ENCODE results near the gene RABGAP1L. TPM values are rescaled to one million over a fixed set of nuclear protein-coding genes. Genes with fewer than 3 reads are reported as not detected.

The RABGAP1L gene
- total and polyA plus RNA-seq, 10 of the 15 experiments (the other 5 are each of a cell fraction or from before 2014, with no cell fraction given): 5.8 to 194 (median 113) TPM

DNA sequence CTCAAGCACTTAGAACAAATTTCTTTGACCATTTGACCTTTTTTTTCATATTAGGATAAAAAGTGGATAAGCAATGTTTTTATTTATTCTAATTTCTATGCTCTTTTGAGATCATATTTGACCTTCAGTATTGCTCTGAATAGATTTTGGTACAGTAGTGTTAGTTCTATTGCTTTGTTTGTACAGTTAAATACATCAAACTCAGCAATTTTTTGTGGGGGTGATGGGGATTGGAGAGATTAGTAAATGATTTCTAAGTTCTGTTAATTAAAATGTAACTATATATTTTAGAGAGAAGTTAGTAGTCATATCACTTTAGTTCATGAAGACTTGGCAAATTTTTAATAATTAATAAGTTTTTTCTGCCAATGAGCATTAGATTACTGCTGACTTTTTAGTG is 286.0 kb downstream of the RABGAP1L start (continued):
- TF ChIP-seq, protein P1, sequence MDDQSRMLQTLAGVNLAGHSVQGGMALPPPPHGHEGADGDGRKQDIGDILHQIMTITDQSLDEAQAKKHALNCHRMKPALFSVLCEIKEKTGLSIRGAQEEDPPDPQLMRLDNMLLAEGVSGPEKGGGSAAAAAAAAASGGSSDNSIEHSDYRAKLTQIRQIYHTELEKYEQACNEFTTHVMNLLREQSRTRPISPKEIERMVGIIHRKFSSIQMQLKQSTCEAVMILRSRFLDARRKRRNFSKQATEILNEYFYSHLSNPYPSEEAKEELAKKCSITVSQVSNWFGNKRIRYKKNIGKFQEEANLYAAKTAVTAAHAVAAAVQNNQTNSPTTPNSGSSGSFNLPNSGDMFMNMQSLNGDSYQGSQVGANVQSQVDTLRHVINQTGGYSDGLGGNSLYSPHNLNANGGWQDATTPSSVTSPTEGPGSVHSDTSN (IDR thresholded peaks at IDR 0.05; ENCODE audit: insufficient replicate concordance, low read depth, low read length): no peak
- TF ChIP-seq RFX5 (IDR thresholded peaks at IDR 0.05; ENCODE audit: low read depth, low read length): no peak
- no peak for TF ChIP-seq POLR2AphosphoS5 (IDR thresholded peaks at IDR 0.05; ENCODE audit: low read length)
- TF ChIP-seq, protein P2, sequence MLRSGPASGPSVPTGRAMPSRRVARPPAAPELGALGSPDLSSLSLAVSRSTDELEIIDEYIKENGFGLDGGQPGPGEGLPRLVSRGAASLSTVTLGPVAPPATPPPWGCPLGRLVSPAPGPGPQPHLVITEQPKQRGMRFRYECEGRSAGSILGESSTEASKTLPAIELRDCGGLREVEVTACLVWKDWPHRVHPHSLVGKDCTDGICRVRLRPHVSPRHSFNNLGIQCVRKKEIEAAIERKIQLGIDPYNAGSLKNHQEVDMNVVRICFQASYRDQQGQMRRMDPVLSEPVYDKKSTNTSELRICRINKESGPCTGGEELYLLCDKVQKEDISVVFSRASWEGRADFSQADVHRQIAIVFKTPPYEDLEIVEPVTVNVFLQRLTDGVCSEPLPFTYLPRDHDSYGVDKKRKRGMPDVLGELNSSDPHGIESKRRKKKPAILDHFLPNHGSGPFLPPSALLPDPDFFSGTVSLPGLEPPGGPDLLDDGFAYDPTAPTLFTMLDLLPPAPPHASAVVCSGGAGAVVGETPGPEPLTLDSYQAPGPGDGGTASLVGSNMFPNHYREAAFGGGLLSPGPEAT (IDR thresholded peaks at IDR 0.05; ENCODE audit: low read depth): no peak
- no peak for TF ChIP-seq ZNF384 (IDR thresholded peaks at IDR 0.05; ENCODE audit: borderline replicate concordance, low read depth, low read length)
- no peak for TF ChIP-seq CHD4 (IDR thresholded peaks at IDR 0.05)
- no peak for TF ChIP-seq CBFB (IDR thresholded peaks at IDR 0.05; ENCODE audit: low read depth)

DNA sequence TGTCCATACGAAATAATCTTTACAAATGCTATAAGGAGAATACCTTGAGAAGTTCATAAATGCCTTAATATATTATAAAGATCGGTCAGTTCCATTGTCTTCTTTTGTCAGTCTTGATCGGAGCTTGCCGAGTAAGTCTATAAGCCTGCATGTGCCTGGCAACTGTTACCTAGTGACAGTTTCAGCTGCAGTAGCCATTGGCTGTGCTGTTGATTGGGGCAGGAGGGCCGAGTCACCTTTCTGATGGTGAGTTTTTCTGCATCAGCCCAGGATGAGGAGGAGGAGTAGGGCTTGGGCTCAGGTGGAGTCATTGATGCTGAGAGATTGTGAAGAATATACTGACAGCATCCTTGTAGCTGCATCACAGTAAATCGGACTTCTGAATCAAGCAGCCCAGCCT is 286.5 kb downstream of the RABGAP1L start:
- Histone ChIP-seq H3K27ac (ENCODE audit: control insufficient read depth, insufficient read depth) (no peak overlapping the region), H3K4me3 (no peak overlapping the region), H3K9ac (ENCODE audit: control insufficient read depth, insufficient read depth, low read length) (no peak overlapping the region), H3K36me3 (ENCODE audit: control insufficient read depth in 2 of 2, insufficient read depth in 2 of 2, low read length in 1 of 2) (peaks cover 0 to 4% of the 10 kb centered on the region in 2 experiments; a peak in 1 of 4 replicates), H3K4me2 (ENCODE audit: control insufficient read depth, insufficient read depth) (no peak overlapping the region), H3K4me1 (ENCODE audit: control insufficient read depth, insufficient read depth, low read length) (no peaks in the 10 kb centered on the region), H3K9me3 (replicated peaks; ENCODE audit: control insufficient read depth, insufficient read depth, low read length) (no peaks in the 10 kb centered on the region; the same call in 2 of the 3 replicates), H3K79me2 (ENCODE audit: control insufficient read depth, insufficient read depth, low read length) (no peaks in the 10 kb centered on the region), H2AFZ (ENCODE audit: control insufficient read depth, low read depth, low read length) (no peak overlapping the region), H4K20me1 (ENCODE audit: control insufficient read depth, insufficient read depth) (no peaks in the 10 kb centered on the region), H3K27me3 (replicated peaks in 1 of 2; ENCODE audit: control insufficient read depth in 2 of 2, insufficient read depth in 2 of 2, low read length in 1 of 2) (no peaks in the 10 kb centered on the region)
- in situ Hi-C loops (cut with MboI): no loop called here
- RAD21 ChIA-PET (ENCODE audit: unreplicated experiment): no interaction called here
- intact Hi-C loops (cut with micrococcal nuclease; ENCODE audit: unreplicated experiment): no loop called here
- DNase-seq (ENCODE audit: low read depth, low spot score): no peak
- SMC1A ChIA-PET (ENCODE audit: uncharacterized antibody, unreplicated experiment): no interaction called here
- FAIRE-seq: no peak
- no peak for ATAC-seq
- CTCF ChIA-PET: no interaction called here
- WGBS (ENCODE audit: insufficient coverage, insufficient replicate concordance, low lambda C conversion rate, missing lambda C conversion rate): 98% methylated on average over 6 of the region's 6 CpGs
- POLR2A ChIA-PET: no interaction called here
- no TSS peak for BruUV-seq (replicated peaks)
- TF ChIP-seq CHD2 (IDR thresholded peaks at IDR 0.05; ENCODE audit: borderline replicate concordance, low read depth, low read length) (no peak), ZSCAN29 (IDR thresholded peaks at IDR 0.05) (no peak), JUNB (IDR thresholded peaks at IDR 0.05) (no peak), EZH2 (IDR thresholded peaks at IDR 0.05; ENCODE audit: borderline replicate concordance, control insufficient read depth, low read depth, low read length) (no peak), MEF2B (IDR thresholded peaks at IDR 0.05; ENCODE audit: partially characterized antibody, poor library complexity, severe bottlenecking) (no peak), TARDBP (IDR thresholded peaks at IDR 0.05; ENCODE audit: borderline replicate concordance) (no peak)
- TF ChIP-seq, protein P3, sequence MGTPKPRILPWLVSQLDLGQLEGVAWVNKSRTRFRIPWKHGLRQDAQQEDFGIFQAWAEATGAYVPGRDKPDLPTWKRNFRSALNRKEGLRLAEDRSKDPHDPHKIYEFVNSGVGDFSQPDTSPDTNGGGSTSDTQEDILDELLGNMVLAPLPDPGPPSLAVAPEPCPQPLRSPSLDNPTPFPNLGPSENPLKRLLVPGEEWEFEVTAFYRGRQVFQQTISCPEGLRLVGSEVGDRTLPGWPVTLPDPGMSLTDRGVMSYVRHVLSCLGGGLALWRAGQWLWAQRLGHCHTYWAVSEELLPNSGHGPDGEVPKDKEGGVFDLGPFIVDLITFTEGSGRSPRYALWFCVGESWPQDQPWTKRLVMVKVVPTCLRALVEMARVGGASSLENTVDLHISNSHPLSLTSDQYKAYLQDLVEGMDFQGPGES (IDR thresholded peaks at IDR 0.05): no peak
- TF ChIP-seq, protein P4, sequence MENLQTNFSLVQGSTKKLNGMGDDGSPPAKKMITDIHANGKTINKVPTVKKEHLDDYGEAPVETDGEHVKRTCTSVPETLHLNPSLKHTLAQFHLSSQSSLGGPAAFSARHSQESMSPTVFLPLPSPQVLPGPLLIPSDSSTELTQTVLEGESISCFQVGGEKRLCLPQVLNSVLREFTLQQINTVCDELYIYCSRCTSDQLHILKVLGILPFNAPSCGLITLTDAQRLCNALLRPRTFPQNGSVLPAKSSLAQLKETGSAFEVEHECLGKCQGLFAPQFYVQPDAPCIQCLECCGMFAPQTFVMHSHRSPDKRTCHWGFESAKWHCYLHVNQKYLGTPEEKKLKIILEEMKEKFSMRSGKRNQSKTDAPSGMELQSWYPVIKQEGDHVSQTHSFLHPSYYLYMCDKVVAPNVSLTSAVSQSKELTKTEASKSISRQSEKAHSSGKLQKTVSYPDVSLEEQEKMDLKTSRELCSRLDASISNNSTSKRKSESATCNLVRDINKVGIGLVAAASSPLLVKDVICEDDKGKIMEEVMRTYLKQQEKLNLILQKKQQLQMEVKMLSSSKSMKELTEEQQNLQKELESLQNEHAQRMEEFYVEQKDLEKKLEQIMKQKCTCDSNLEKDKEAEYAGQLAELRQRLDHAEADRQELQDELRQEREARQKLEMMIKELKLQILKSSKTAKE (IDR thresholded peaks at IDR 0.05; ENCODE audit: low read depth, poor library complexity, severe bottlenecking): no peak

Measured in GM12878 (cell line).